GM19455 (cell line): Measurements from ENCODE around the gene HDDC2.

Experiments
- ATAC-seq: cut with Tn5 transposase; IDR thresholded peaks from one replicate; pipeline ENCODE4 v1.9.1; 2021; ENCODE audit not compliant: unreplicated experiment

Gene HDDC2, protein sequence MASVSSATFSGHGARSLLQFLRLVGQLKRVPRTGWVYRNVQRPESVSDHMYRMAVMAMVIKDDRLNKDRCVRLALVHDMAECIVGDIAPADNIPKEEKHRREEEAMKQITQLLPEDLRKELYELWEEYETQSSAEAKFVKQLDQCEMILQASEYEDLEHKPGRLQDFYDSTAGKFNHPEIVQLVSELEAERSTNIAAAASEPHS

DNA sequence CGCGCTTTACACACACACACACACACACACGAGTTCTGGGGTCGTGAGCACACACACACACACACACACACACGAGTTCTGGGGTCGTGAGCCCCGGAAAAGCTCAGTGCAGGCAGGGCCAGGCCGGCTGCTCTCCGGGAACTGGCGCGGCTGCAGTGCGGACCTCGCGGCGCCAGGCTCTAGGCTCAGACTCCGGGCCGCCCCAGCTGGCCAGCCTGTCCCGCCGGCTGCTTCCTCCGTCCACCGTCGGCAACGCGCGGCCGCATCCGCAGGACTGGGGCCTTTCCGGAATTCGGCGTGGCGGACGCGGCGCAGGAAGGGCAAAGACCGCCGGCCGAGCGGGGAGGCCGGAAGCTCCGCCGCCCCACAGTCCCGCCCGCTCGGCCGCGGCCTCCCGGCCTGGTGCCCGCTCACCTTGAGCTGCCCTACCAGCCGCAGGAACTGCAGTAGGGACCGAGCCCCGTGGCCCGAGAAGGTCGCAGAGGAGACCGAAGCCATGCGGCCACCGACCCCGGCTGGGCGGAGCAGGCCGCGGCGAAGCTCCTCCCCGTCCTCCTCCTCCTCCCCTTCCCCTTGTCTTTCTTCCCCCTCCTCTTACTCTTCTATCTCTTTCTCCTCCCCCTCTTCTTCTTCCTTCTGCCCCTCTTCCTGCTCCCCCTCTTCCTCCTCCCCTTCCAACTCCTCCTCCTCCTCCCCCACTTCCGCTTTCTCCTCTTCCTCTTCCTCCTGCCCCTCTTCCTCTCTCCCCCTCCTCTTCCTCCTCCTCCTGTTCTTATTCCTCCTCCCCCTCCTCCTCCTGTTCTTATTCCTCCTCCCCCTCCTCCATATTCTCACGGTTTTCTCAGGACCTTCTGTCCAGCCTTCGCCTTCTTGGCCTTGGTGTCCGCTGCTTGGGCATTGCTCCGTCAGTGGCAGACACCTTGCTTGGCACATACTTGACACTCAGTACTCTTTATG, at the start of gene HDDC2:
HDDC2 (minus strand) TSS at position 533 of the 957 bp plus-strand sequence; CDS start at position 498, 35 bp downstream.
- ATAC-seq, result peak; percentile 89

DNA sequence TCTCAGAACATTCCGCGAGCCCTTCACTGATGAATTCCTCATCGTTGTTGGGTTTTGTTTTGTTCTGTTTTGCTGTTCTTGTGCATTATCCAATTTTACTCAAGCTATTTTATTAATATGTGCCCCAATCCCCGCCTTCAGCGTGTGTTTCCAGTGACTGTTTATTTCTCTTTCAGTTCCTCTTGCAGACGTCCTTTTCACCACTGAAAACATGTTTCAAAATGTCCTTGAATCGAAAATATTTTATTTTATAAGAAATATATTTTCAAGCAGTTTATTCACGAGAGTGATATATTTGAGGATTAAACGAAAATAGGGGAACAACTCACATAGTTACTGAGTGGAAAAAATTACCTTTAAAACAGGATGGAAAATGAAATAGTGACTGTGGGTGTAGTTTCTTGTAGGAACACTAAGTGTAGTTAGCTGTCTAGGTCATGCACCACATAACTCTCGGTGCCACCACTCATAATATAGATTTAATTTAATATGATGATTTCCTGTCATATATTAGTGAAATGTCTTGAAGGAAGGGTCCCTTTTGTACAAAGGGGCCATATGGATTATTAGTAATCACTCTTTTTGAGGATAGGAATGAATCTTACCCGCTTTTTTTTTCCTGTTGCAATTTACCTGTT, 45.3 kb upstream of the HDDC2 start:
- peak; percentile 88 for ATAC-seq

DNA sequence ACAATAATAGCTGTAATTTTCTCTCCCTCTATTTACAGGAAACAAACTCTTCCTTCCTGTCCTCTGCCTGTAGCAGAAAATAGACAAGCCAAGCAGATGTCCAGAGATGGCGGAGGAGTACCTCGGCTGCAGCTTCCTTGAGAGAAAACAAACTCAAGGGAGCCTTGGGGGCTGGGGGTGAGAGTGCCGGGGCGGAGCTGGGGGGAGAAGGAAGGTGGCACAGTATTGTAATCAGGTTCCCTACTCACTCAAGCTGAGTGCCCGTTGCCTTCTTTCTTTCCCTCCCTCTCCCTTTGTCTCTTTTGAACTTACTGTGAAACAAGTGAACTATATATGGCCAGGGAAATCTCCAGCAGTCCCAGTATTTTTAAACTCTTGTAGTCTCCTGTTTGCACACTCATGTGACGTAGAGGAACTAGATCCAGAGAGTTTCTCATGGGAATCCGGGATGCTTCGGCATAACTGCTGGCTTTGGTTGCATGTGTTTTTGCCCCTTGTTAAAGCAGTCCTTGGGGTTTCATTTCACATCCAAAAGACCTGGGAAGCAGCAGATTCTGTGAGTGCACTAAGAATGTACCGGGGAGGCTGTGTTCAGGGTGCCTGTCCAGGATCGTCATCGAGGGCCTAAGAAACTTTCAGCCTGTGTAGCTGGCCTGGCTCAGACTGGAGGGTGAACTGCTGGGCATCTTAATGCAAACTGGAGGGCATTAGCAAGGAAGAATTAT, 44.6 kb upstream of the HDDC2 start:
- peak; percentile 58 for ATAC-seq

DNA sequence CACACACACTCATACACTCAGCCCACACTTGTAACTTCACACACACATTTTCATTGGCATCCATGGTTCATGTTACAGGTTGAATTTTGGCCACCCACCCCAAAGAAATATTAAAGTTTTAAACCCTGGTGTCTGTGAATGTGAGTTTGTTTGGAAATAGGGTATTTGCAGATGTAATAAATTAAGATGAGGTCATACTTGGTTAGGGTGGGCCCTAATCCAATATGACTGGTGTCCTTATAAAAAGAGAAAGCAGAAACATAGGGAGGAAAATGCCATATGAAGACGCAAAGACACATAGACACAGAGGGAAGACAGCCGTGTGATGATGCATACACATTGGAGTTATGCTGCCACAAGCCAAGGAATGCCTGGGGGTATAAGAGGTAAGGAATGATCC, 39.7 kb upstream of the HDDC2 start:
- no peak for ATAC-seq

DNA sequence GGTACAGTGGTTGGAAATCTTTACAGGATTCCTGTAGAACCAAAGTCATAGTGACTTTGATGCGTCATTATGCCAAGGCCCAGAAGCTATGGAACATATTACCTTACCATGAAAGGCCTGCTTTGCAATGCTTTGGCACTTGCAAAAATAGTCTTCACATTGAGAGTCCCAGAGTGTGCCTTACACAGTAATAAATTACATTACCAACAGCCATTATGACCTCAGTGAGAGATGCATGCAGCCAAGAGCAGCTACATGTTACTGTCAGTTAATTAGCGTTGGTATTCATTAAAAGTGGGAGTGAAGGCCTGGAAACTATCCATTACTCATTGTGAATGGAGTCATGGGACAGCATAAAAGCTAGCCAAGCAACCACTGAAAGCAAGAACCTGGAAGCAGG, 39.2 kb upstream of the HDDC2 start:
- ATAC-seq, result no peak

DNA sequence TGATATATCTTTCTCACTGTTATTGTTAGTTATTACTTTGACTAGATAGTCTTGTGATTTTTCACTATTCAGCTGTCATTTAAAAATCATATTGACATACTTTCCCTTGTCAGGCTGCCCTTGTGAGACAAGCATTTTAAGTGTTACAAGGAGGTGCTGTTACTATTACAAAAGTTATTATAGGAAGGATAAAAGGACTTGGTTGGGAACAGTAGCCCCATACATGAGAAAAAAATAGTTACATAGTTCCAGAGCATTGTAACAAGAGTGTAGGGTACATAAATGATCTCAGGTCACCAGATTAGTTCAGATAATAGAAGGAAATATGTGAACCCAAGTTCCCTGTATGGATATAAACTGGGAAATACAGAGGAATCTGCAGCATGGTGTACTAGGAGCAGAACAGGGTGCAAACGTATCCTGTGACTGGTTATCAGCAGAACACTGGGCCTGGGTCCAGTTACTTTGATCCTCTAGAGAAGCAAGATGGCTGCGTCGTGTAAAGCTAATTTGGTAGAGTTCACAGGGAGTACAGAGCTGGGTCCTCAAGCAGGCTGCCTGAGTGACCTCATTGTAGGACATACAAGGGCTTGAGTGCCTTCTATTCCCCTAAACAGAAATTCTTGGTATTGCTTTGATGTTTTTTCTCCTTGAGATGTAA, 38.5 kb upstream of the HDDC2 start:
- ATAC-seq, result no peak

DNA sequence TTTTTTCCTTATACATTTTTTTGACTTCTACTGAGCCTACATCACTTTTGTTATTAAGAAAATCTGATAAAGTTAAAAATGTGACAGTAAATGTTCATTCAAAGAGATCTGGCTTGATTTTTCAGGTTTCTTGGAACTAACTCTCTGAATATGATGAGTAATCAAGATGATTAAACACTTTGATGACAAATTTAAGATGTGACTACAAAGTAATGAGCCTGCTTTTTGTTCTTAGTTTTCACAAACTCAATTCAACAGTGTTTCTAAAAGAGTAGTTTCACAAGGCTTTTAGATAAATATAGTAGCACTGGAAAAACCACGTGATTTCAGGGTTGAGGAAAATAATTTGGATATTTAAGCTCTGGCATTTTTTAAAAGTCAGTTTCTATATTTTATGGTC, 37.9 kb upstream of the HDDC2 start:
- ATAC-seq, result no peak

DNA sequence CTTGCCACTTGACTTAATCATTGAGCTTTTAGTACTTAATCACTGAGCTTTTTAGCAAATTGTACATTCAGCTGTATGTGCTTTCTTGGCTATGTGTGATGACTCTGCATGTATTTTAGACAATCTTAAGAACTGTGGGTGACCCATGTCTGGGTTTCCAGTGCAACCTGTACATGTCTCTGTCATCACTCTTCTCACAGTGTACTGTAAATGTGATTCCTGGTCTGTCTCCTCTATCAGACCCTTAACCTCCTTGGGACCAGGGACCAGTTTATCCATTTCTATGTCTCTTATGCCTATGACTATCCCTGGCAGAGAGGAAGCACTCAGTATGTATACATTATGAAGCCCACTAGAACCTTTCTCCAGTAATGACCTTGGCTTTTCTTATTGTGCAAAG, 36.6 kb upstream of the HDDC2 start:
- ATAC-seq, result no peak

DNA sequence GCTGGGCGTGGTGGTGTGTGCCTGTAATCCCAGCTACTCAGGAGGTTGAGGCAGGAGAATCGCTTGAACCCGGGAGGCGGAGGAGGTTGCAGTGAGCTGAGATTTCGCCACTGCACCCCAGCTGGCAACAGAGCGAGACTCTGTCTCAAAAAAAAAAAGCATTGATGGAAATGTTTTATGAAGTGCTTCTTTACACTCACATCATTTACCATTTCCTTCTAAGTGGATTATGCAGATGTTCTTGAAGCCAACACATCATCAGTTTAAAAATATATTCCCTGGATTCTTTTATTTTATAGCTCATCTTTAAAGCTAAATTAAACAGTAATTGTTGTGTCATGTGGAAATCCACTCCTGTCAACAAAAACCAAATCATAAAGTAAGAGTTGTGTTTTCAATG, 35.9 kb upstream of the HDDC2 start:
- no peak for ATAC-seq

DNA sequence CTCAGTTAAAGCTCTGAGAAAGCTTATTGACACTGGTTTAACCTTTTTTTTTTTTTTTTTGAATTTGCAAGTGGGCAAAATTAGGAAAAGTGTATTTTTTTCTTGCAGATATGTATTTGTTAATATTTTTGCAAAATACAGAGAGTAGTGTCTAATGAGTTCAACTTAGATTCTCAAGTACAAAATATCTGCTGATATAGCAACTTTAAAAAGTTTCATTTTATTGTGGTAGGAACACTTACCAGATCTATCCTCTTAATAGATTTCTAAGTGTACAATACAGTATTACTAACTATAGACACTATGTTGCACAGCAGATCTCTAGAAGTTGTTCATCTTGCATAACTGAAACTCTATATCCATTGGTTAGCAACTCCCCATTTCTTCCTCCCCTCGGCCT, 30.9 kb upstream of the HDDC2 start:
- no peak for ATAC-seq

DNA sequence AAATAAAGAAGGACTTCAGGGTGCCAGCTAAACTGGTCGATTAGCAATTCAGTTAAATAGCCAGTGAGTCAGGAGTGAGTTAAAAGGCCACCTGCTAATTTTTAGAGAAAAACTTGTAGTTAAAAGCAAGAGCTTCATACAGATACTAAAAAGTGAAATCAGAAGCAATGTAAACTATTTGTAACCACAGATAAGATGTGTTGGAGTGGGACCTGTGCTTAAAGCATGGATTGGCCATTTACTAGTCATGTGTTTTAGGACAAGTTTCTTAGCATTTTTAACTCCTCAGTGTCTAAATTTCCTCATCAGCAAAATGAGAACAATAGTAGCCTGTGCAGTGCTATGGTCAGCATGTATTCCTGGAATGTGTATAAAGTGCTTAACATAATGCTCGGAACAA, 23.8 kb upstream of the HDDC2 start:
- no peak for ATAC-seq

DNA sequence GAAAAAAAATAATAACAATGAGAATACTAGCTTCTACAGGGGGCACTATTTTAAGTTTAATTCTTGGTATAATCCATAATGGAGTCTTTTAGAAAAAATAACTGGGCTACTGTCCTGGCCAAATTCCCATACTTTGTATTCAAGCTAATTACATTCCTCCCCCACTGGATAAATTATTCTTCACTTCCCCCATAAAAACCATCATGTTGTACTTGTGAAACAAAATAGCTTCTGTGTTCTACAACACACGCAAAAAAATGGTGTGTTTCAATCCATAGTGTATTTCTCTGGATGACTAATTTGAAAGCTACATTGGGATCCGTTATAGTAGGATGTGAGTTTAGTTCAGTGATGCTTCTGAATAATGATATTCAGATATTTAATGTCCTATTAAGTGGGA, 21.6 kb upstream of the HDDC2 start:
- no peak for ATAC-seq

DNA sequence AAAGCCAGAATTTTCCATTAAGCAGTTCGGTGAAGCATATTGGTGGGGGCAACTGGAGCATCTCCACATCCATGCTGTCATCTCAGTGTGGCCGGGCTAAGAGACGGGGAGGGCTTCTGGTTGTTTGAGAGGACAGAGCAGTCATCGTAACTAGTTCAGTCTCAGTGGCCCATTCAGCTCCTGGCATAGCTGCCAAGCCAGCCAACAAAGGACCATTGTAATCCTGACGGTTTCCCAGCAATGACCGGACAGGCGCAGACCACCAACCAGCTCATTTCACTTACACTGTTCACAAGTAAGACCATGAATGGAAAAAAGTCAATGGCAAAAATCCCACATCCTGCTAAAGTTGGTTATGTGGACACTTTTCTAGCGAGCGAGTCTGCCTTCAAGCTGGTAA, 14.9 kb upstream of the HDDC2 start:
- ATAC-seq, result no peak

DNA sequence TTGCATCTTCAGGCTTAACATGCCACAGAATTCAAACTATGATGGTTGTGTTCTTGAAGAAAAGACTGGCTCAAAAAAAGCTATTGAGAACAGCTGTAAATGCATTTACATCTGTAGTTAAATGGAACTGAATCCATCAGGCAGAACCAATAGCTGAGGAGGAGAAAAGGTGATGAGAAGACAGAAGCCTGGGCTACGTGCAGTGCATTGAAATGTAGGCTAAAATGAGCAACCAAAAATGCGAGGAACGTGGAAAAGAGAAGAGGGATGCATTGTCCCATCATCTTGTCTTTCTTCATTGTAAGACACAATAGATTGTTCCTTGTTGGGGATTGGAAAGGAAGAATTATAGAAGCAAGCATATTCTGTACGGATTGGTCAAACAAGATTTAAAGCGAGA, 13.8 kb upstream of the HDDC2 start:
- no peak for ATAC-seq

DNA sequence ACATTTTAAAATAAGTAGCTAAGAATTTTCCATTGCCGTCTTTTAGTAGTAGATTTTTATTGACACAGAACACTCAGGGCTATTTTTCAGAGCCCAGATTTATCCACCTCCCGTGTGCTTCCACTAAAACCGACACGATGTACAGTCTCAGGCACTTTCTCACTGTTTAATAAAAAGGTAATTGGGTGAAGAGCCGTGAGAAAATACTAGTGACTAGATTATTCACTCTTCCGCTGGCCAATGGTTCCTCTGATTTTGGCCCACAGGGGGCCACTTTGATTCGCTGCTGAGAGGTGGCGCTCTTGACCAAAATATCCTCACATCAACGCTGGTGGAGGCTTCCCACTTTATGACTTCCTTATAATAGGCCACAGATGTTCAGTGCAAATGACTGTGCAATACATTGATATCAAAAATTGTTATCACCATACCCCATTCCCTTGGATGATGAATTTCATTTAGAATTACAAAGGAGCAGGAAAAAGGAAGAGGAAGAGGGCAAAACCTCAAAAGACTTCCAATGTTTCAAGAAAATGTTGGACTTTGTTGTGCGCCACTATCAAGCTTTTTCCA, 12.3 kb upstream of the HDDC2 start:
- peak; percentile 86 for ATAC-seq

DNA sequence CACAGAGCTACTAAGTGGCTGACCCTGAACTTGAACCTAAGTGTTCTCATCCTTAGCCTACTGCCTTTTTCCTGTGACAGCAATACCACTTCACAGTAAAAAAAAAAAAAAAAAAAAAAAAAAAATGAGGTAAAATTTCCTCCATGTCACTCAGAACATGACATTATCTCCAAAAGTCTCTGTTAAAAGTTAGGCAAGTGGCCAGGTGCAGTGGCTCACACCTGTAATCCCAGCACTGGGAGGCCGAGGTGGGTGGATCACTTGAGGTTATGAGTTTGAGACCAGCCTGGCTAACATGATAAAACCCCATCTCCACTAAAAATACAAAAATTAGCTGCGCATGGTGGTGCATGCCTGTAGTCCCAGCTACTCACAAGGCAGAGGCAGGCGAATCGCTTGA, 11.2 kb upstream of the HDDC2 start:
- ATAC-seq, result no peak

DNA sequence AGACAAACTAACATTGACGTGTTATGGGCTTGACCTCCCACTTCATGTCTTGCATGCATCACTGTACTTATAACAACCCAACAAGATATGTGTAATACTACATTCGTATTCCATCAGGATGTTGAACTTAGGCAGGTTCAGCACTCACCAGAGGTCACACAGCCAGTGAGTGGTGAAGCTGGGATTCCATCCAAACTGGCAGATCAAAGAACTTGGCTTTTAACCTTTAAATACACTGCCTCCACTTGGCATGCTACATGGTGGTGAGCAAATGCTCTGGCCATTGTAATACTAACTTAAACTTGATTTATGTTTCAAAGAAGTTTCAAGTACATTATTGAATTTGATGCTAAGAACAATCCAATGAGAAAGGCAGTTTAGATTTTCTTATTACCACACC, 10.7 kb upstream of the HDDC2 start:
- no peak for ATAC-seq

DNA sequence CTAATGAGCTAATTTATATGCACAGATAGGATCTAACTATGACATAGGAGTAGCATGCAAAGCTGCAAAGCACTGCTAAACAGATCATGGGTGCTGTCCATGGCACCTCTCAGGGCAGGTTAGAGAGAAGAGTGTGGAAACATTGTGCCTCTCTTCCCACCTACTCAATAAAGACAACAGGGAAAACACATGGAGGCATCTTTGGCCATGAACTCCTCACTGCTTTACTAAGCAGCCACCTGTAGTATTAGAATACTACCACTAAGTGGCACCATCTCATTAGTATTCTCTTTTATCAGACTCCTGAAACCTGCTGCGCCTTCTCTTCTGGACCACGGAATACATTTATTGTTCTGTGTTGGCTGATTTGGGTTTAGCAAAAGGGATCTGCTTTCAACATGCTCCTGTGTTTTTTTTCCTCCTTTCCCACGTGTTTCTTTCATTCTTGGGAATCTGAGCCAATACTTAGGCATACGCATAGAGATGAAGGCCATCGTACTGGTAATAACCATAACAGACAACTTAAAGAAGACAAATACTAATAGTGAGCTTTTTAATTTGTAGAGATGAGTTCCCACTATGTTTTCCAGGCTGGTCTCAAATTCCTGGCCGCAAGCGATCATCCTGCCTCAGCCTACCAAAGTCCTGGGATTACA, 9.4 kb upstream of the HDDC2 start:
- ATAC-seq, result peak; percentile 82

DNA sequence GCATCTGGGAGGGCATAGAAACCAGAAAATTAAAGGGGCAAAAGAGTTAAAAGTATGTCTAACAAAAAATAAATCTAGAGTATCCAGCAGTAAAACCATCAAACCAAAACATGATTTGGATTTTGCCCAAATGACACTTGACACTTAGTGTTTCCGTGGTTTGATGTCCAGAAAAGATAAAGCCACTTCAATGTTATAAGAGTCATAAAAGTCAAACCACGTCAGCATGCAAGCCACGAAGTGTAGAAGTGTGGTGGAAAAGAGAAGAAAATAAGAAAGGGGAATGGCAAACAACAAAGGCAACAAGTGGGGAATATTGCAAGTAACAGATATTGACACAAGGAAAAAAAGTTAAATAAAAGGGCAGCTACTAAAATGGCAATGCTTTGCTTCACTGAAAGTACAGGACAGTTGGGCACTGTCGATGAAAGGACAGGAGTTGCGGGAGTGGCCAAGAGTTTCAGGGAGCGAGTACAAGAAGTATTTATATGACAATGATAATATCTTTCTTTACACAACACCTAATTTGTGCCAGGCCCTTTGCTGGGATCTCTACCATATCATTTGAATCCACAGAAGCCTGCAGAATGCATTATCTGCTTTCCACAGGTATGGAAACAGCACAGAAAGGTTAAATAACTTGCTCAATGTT, 6.3 kb upstream of the HDDC2 start:
- ATAC-seq, result no peak
